ENCODE results near the gene ACCSL. TPM values are rescaled to one million over a fixed set of nuclear protein-coding genes. Genes with fewer than 3 reads are reported as not detected.

Gene ACCSL
- total and polyA plus RNA-seq, 8 donors: not detected

- H3K9me3 ChIP-seq: peaks cover 0 to 10% (median 4%) of the 10 kb centered on the region in 4 donors
- peak overlapping the region in 1 of 5 donors; percentile 82 for H3K27ac ChIP-seq
- DNase-seq: no peak
- no peak overlapping the region for H3K4me3 ChIP-seq
- TF ChIP-seq EP300 (IDR thresholded peaks at IDR 0.05) (no peak), POLR2A (IDR thresholded peaks at IDR 0.05) (no peak), POLR2AphosphoS5 (IDR thresholded peaks at IDR 0.05) (no peak), CTCF (IDR thresholded peaks at IDR 0.05) (no peak)
- 84 to 100% (median 94%) methylated on average over 1 of the region's 1 CpG for WGBS, 5 donors
- no peaks in the 10 kb centered on the region for H3K27me3 ChIP-seq
- H3K4me1 ChIP-seq: peaks cover 0 to 35% (median 17%) of the 10 kb centered on the region in 4 donors
- H3K36me3 ChIP-seq: no peaks in the 10 kb centered on the region
- intact Hi-C loops (cut with DNase I; ENCODE audit: low total_unique reads): no loop called here
These were observed 18.3 kb upstream of the ACCSL start for GRCh38 chr11:44029507-44029845.

DNA sequence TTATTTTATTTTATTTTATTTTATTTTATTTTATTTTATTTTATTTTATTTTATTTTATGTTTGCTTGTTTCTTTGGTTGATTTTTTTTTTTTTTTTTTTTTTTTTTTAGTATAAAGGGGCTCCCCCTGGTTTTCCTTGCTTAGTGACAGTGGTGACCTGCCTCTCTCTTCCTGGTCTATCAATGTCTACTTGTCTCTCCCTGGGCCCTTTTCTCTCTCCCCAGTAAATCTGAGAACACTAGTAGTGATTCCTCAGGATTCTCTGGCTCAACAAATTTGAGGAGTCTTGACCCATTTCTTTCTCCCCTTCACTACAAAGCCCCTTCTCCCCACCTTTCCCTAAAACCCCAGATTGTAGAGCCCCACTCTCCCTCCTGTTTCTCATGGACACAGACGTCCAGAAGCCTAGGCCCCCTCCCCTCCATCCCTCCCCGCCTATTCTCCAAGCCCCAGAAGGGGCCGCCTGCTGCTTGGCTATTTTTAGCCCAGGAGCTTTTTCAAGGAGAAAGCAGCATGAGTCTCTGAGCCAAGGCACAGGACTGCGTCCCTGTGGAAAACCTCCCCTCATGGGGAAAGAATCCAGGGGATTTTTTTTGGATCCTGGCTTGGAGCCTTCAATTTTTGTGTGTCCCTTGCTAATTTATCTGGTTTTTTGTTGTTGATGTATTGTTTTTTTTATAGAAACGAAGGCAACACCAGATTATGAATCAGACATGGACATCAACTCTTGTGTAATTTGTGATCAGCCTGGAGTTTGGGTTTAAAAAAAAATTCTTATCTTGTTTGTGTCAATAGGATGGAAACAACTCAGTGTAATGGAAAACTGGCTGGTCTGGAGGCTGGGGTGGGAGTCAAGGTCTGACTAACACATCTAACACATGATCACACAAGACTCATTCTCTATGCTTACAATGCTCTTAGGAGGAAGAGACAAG lies 17.5 kb upstream of the ACCSL start:
- H3K9me3 ChIP-seq: peaks cover 0 to 10% (median 4%) of the 10 kb centered on the region in 4 donors
- TF ChIP-seq EP300 (IDR thresholded peaks at IDR 0.05) (no peak), CTCF (IDR thresholded peaks at IDR 0.05) (no peak), POLR2A (IDR thresholded peaks at IDR 0.05) (no peak), POLR2AphosphoS5 (IDR thresholded peaks at IDR 0.05) (peak in 1 of 3 donors; percentile 26)
- intact Hi-C loops (cut with DNase I; ENCODE audit: low total_unique reads): no loop called here
- no peak overlapping the region for H3K4me3 ChIP-seq
- H3K27me3 ChIP-seq: no peaks in the 10 kb centered on the region
- peak overlapping the region in 4 of 5 donors; percentile 56 to 82 (median 71) for H3K27ac ChIP-seq
- H3K36me3 ChIP-seq: no peaks in the 10 kb centered on the region
- H3K4me1 ChIP-seq: peaks cover 0 to 35% (median 17%) of the 10 kb centered on the region in 4 donors
- 19 to 44% (median 32%) methylated on average over 5 of the region's 5 CpGs for WGBS, 5 donors
- peak in 1 of 2 donors; percentile 88 for DNase-seq

DNA sequence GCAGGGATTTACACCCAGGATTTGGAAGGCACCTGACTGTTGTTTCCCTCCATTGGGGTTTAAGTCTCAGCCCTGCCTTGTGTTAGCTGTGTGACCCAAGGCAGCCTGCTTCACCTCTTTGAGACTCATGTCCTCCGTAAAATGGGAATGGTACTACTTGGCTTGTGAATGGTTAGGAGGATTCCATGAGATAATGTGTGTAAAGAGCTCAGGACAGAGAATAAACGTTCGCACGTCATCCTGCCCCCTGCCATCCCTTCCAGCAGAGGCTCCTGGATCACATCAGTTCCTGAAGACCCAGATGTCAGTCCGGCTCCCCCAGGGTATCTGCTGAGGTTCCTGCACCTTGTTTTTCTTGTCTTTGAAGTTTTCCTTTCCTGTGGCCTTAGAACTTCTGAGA lies 16.8 kb upstream of the ACCSL start:
- Histone ChIP-seq H3K4me1 (peaks cover 0 to 35% (median 17%) of the 10 kb centered on the region in 4 donors), H3K4me3 (no peak overlapping the region), H3K27ac (peak overlapping the region in 4 of 5 donors; percentile 56 to 82 (median 71)), H3K36me3 (no peaks in the 10 kb centered on the region), H3K27me3 (no peaks in the 10 kb centered on the region), H3K9me3 (peaks cover 0 to 6% (median under 1%) of the 10 kb centered on the region in 4 donors)
- intact Hi-C loops (cut with DNase I; ENCODE audit: low total_unique reads): no loop called here
- WGBS, 5 donors: 54 to 73% (median 69%) methylated on average over 5 of the region's 5 CpGs
- TF ChIP-seq EP300 (IDR thresholded peaks at IDR 0.05) (no peak), CTCF (IDR thresholded peaks at IDR 0.05) (no peak), POLR2AphosphoS5 (IDR thresholded peaks at IDR 0.05) (no peak), POLR2A (IDR thresholded peaks at IDR 0.05) (no peak)
- peak in 1 of 2 donors; percentile 26 for DNase-seq

DNA sequence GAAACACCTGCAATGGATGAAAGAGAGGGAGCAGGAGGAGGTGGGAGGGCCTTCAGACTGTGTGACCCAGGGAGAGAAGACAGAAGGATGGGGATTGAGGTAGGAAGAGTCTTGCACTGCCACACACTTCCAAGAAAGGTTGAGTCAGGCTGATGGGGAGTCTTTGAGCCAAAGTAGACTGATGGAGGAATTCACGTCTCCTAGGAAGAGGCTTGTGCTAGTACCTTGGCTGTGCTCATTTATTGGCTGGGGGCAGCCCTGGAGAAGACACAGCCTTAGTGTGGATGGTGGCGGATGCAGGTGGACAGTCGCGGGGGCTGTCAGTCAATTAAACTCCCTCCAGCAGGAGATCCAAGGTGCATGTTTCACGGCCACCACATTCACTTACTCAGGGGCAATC lies 16.2 kb upstream of the ACCSL start:
- peaks cover 0 to 35% (median 17%) of the 10 kb centered on the region in 4 donors for H3K4me1 ChIP-seq
- DNase-seq: no peak
- no peak overlapping the region for H3K4me3 ChIP-seq
- WGBS, 5 donors: 84 to 91% (median 88%) methylated on average over 5 of the region's 5 CpGs
- intact Hi-C loops (cut with DNase I; ENCODE audit: low total_unique reads): no loop called here
- no peak for TF ChIP-seq POLR2AphosphoS5 (IDR thresholded peaks at IDR 0.05)
- no peak for TF ChIP-seq CTCF (IDR thresholded peaks at IDR 0.05)
- no peak for TF ChIP-seq EP300 (IDR thresholded peaks at IDR 0.05)
- TF ChIP-seq POLR2A (IDR thresholded peaks at IDR 0.05): no peak
- no peaks in the 10 kb centered on the region for H3K27me3 ChIP-seq
- peak overlapping the region in 4 of 5 donors; percentile 26 to 82 (median 62) for H3K27ac ChIP-seq
- H3K36me3 ChIP-seq: no peaks in the 10 kb centered on the region
- H3K9me3 ChIP-seq: peaks cover 0 to under 1% (median 0%) of the 10 kb centered on the region in 4 donors
